HepG2 (cell line): ENCODE results near the gene MRPL58. TPM values are rescaled to one million over a fixed set of nuclear protein-coding genes. Genes with fewer than 3 reads are reported as not detected.

ENCODE experiments used
- AGO1 ChIP-seq: fragments of 200-400 bp; formaldehyde crosslinking; IDR thresholded peaks from 2 replicates; pipeline ENCODE4 v1.6.1; 2017; ENCODE audit warnings: mild to moderate bottlenecking, low read depth, low read length, moderate library complexity; ENCODE audit not compliant: poor library complexity, severe bottlenecking
- ATAD3A ChIP-seq: sonication (generic); formaldehyde crosslinking; IDR thresholded peaks from 2 replicates; pipeline ENCODE4 v1.4.0; 2020; ENCODE audit warnings: missing genetic modification reagents
- EHMT2 ChIP-seq: fragments of 200-600 bp; sonication (generic); IDR thresholded peaks from 2 replicates; pipeline ENCODE4 v1.7.0; 2017; ENCODE audit warnings: antibody characterized with exemption, low read depth, low read length, borderline replicate concordance
- GTF2F1 ChIP-seq: fragments of 150-350 bp; IDR thresholded peaks from 2 replicates; pipeline ENCODE4 v1.6.1; 2014; ENCODE audit warnings: low read length
- NAIF1 ChIP-seq: sonication (generic); formaldehyde crosslinking; IDR thresholded peaks from 2 replicates; pipeline ENCODE4 v1.5.0; 2020; ENCODE audit warnings: mild to moderate bottlenecking, missing genetic modification reagents, borderline replicate concordance
- NFKB2 ChIP-seq: sonication (generic); formaldehyde crosslinking; IDR thresholded peaks from 2 replicates; pipeline ENCODE4 v1.4.0; 2020; ENCODE audit warnings: missing genetic modification reagents, borderline replicate concordance
- NFYC ChIP-seq: IDR thresholded peaks from 2 replicates; pipeline ENCODE4 v1.6.1; 2016; ENCODE audit warnings: missing genetic modification reagents, missing compliant biosample characterization
- NR3C1 ChIP-seq: sonication (generic); formaldehyde crosslinking; IDR thresholded peaks from 2 replicates; pipeline ENCODE4 v1.4.0; 2020; ENCODE audit warnings: missing genetic modification reagents
- ONECUT2 ChIP-seq: sonication (generic); formaldehyde crosslinking; IDR thresholded peaks from 2 replicates; pipeline ENCODE4 v1.4.0; 2020; ENCODE audit warnings: missing genetic modification reagents
- RXRB ChIP-seq: IDR thresholded peaks from 2 replicates; pipeline ENCODE4 v1.6.1; 2016; ENCODE audit warnings: borderline replicate concordance, missing genetic modification reagents, missing compliant biosample characterization
- SMARCC2 ChIP-seq: fragments of 450-650 bp; IDR thresholded peaks from 2 replicates; pipeline ENCODE4 v1.6.1; 2017; ENCODE audit warnings: antibody characterized with exemption, mild to moderate bottlenecking
- TCF12 ChIP-seq, 2 experiments: fragments of 450-650 bp in 1 of 2; sonication (generic) in 1 of 2; formaldehyde crosslinking in 1 of 2; IDR thresholded peaks; 2 replicates each; pipeline versions ENCODE4 v1.6.1 to v1.8.0; 2017 to 2022; ENCODE audit warnings: antibody characterized with exemption in 1 of 2, mild to moderate bottlenecking in 1 of 2, missing genetic modification reagents in 1 of 2, moderate library complexity in 1 of 2
- ZNF274 ChIP-seq: sonication (generic); formaldehyde crosslinking; IDR thresholded peaks from 2 replicates; pipeline ENCODE4 v1.5.1; 2020; ENCODE audit warnings: mild to moderate bottlenecking, missing genetic modification reagents
- ZNF326 ChIP-seq: sonication (generic); formaldehyde crosslinking; IDR thresholded peaks from 2 replicates; pipeline ENCODE4 v1.4.0; 2020; ENCODE audit warnings: missing genetic modification reagents, borderline replicate concordance
- ZNF619 ChIP-seq: sonication (generic); formaldehyde crosslinking; IDR thresholded peaks from 2 replicates; pipeline ENCODE4 v1.4.0; 2020; ENCODE audit warnings: mild to moderate bottlenecking, missing genetic modification reagents
- ZNF737 ChIP-seq: sonication (generic); formaldehyde crosslinking; IDR thresholded peaks from 2 replicates; pipeline ENCODE4 v1.5.0; 2020; ENCODE audit warnings: missing genetic modification reagents, mild to moderate bottlenecking, borderline replicate concordance
- ZSCAN20 ChIP-seq: sonication (generic); formaldehyde crosslinking; IDR thresholded peaks from 2 replicates; pipeline ENCODE4 v1.4.0; 2020; ENCODE audit warnings: missing genetic modification reagents, mild to moderate bottlenecking, borderline replicate concordance
- polyA plus RNA-seq, 8 experiments: library from polyadenylated mRNA; depleted of rRNA in 3 of 8; stranded (reverse) in 7 of 8; unstranded in 1 of 8; fragments of >200 nt; fragmentation: Illumina TruSeq in 4 of 8; extraction: Trizol in 4 of 8; gene quantifications; 2 replicates each; pipeline versions ENCODE4 v1.2.1 to v1.2.3, GENCODE V29; 2011 to 2016; ENCODE audit warnings: low read depth in 4 of 8, missing spikeins in 1 of 8, mixed read lengths in 1 of 8; ENCODE audit not compliant: insufficient read depth in 1 of 8
- total RNA-seq, 5 experiments: library from RNA; depleted of rRNA; stranded (reverse); fragments of >200 nt; fragmentation: Illumina TruSeq; extraction: Trizol; gene quantifications; 2 replicates each; pipeline ENCODE4 v1.2.3, GENCODE V29; 2016; ENCODE audit warnings: low read depth in 1 of 5
- TF ChIP-seq, protein P1 (sequence below): sonication (generic); formaldehyde crosslinking; IDR thresholded peaks from 2 replicates; pipeline ENCODE4 v1.5.0; 2020; ENCODE audit warnings: missing genetic modification reagents
- TF ChIP-seq, protein P2 (sequence below): sonication (generic); formaldehyde crosslinking; IDR thresholded peaks from 2 replicates; pipeline ENCODE4 v1.4.0; 2020; ENCODE audit warnings: mild to moderate bottlenecking, missing genetic modification reagents
- TF ChIP-seq, protein P3 (sequence below): sonication (generic); formaldehyde crosslinking; IDR thresholded peaks from 2 replicates; pipeline ENCODE4 v1.5.0; 2020; ENCODE audit warnings: mild to moderate bottlenecking, missing genetic modification reagents, borderline replicate concordance
- TF ChIP-seq, protein P4 (sequence below): sonication (generic); formaldehyde crosslinking; IDR thresholded peaks from 2 replicates; pipeline ENCODE4 v1.5.0; 2020; ENCODE audit warnings: missing genetic modification reagents

The MRPL58 gene
- total and polyA plus RNA-seq, 2 of the 13 experiments (the other 11 are each of a cell fraction or from before 2014, with no cell fraction given) = 44.9 to 68.9 TPM

DNA sequence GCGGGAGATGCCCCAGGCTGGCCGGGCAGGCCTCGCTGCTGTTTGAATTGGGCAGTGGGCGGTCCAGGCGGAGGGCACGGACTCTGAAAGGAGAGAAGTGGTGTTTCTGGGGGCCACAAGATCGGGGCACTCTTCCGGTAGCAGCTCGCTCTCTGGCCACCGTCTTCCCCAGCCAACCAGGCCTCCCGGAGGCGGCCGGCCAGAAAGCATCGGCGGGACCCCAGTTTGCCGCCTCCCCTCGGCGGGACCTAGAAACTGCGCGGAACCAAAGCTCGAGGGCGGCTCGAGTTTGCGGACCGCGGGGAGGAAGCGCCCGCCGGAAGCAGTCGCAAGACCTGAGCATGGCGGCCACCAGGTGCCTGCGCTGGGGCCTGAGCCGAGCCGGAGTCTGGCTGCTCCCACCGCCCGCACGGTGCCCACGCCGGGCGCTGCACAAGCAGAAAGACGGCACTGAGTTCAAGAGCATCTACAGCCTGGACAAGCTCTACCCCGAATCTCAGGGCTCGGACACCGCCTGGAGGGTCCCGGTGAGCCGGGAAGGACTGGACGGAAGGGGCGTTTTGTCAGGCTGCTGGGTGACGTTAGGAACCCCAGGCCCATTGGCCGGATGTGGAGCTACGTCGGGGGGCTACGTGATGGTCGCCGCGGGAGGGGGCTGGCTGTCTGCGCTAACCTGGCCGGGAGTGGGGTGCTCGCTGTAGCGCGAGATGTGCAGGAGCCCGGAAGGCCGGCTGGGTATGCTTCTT is at the start of gene MRPL58 (continued):
- TF ChIP-seq, protein P1, sequence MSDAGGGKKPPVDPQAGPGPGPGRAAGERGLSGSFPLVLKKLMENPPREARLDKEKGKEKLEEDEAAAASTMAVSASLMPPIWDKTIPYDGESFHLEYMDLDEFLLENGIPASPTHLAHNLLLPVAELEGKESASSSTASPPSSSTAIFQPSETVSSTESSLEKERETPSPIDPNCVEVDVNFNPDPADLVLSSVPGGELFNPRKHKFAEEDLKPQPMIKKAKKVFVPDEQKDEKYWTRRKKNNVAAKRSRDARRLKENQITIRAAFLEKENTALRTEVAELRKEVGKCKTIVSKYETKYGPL (CRISPR knock-in tag) = peak; percentile 76; the same call in 1 of the 2 replicates
- no peak; the same call in 1 of the 2 replicates for TF ChIP-seq ATAD3A
- TF ChIP-seq, protein P2, sequence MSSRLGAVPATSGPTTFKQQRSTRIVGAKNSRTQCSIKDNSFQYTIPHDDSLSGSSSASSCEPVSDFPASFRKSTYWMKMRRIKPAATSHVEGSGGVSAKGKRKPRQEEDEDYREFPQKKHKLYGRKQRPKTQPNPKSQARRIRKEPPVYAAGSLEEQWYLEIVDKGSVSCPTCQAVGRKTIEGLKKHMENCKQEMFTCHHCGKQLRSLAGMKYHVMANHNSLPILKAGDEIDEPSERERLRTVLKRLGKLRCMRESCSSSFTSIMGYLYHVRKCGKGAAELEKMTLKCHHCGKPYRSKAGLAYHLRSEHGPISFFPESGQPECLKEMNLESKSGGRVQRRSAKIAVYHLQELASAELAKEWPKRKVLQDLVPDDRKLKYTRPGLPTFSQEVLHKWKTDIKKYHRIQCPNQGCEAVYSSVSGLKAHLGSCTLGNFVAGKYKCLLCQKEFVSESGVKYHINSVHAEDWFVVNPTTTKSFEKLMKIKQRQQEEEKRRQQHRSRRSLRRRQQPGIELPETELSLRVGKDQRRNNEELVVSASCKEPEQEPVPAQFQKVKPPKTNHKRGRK = peak; percentile 74; the same call in 1 of the 2 replicates
- peak; percentile 96 for TF ChIP-seq ZNF274 (CRISPR knock-in tag)
- TF ChIP-seq GTF2F1 = 0 out of 2 replicates have a peak, but pooled peaks have one; percentile 44
- TF ChIP-seq NFYC (CRISPR knock-in tag) = peak; percentile 59; the same call in 1 of the 2 replicates
- TF ChIP-seq ONECUT2 (CRISPR knock-in tag) = no peak
- TF ChIP-seq, protein P3, sequence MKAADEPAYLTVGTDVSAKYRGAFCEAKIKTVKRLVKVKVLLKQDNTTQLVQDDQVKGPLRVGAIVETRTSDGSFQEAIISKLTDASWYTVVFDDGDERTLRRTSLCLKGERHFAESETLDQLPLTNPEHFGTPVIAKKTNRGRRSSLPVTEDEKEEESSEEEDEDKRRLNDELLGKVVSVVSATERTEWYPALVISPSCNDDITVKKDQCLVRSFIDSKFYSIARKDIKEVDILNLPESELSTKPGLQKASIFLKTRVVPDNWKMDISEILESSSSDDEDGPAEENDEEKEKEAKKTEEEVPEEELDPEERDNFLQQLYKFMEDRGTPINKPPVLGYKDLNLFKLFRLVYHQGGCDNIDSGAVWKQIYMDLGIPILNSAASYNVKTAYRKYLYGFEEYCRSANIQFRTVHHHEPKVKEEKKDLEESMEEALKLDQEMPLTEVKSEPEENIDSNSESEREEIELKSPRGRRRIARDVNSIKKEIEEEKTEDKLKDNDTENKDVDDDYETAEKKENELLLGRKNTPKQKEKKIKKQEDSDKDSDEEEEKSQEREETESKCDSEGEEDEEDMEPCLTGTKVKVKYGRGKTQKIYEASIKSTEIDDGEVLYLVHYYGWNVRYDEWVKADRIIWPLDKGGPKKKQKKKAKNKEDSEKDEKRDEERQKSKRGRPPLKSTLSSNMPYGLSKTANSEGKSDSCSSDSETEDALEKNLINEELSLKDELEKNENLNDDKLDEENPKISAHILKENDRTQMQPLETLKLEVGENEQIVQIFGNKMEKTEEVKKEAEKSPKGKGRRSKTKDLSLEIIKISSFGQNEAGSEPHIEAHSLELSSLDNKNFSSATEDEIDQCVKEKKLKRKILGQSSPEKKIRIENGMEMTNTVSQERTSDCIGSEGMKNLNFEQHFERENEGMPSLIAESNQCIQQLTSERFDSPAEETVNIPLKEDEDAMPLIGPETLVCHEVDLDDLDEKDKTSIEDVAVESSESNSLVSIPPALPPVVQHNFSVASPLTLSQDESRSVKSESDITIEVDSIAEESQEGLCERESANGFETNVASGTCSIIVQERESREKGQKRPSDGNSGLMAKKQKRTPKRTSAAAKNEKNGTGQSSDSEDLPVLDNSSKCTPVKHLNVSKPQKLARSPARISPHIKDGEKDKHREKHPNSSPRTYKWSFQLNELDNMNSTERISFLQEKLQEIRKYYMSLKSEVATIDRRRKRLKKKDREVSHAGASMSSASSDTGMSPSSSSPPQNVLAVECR = peak; percentile 95
- peak; percentile 74 for TF ChIP-seq AGO1
- no peak; the same call in 1 of the 2 replicates for TF ChIP-seq ZNF737
- peak; percentile 97 for TF ChIP-seq NFKB2 (CRISPR knock-in tag)
- no peak for TF ChIP-seq ZNF326 (CRISPR knock-in tag)
- TF ChIP-seq RXRB (CRISPR knock-in tag) = peak; percentile 85; the same call in 1 of the 2 replicates
- peak; percentile 64; the same call in 1 of the 2 replicates for TF ChIP-seq NAIF1 (CRISPR knock-in tag)
- TF ChIP-seq ZNF619 (CRISPR knock-in tag) = peak; percentile 94; the same call in 1 of the 2 replicates
- no peak for TF ChIP-seq SMARCC2
- 0 out of 2 replicates have a peak, but pooled peaks have one; percentile 16 for TF ChIP-seq NR3C1
- TF ChIP-seq TCF12 (IDR thresholded peaks at IDR 0.05) = no peak
- peak; percentile 92 for TF ChIP-seq TCF12 (CRISPR knock-in tag; IDR thresholded peaks at IDR 0.05)
- TF ChIP-seq EHMT2 = no peak
- peak; percentile 95; the same call in 1 of the 2 replicates for TF ChIP-seq ZSCAN20 (CRISPR knock-in tag)
- TF ChIP-seq, protein P4, sequence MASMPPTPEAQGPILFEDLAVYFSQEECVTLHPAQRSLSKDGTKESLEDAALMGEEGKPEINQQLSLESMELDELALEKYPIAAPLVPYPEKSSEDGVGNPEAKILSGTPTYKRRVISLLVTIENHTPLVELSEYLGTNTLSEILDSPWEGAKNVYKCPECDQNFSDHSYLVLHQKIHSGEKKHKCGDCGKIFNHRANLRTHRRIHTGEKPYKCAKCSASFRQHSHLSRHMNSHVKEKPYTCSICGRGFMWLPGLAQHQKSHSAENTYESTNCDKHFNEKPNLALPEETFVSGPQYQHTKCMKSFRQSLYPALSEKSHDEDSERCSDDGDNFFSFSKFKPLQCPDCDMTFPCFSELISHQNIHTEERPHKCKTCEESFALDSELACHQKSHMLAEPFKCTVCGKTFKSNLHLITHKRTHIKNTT = peak; percentile 93
